Measurements from ENCODE around the gene PRH2.

DNA sequence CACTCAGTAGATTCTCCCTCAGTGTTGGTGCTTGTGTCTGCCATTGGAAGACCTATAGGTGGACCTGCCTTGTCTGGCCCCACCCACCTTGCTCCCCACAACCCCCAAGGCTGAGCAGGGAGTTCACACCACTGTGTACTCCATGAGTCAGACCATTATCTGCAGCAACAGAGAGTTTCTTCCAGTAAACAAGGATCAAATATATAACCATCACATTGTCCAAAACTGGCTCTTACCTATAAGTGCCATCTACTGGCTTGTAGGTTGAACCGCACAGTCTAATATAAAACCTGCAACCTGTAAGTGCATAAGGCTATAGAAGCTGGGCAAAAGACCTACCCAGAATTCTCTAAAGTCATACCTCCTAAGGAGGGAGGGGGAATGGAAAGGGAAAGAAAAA is 27.6 kb upstream of the PRH2 start:
- TF ChIP-seq POLR2A (IDR thresholded peaks at IDR 0.05; ENCODE audit: borderline replicate concordance, extremely low read depth, insufficient read depth, insufficient read length) (no peak), SIN3A (IDR thresholded peaks at IDR 0.05; ENCODE audit: low read depth) (no peak)
- TF ChIP-seq, protein P1, sequence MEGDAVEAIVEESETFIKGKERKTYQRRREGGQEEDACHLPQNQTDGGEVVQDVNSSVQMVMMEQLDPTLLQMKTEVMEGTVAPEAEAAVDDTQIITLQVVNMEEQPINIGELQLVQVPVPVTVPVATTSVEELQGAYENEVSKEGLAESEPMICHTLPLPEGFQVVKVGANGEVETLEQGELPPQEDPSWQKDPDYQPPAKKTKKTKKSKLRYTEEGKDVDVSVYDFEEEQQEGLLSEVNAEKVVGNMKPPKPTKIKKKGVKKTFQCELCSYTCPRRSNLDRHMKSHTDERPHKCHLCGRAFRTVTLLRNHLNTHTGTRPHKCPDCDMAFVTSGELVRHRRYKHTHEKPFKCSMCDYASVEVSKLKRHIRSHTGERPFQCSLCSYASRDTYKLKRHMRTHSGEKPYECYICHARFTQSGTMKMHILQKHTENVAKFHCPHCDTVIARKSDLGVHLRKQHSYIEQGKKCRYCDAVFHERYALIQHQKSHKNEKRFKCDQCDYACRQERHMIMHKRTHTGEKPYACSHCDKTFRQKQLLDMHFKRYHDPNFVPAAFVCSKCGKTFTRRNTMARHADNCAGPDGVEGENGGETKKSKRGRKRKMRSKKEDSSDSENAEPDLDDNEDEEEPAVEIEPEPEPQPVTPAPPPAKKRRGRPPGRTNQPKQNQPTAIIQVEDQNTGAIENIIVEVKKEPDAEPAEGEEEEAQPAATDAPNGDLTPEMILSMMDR (IDR thresholded peaks at IDR 0.05 in 2 of 3, conservative IDR thresholded peaks at IDR 0.05 in 1 of 3; ENCODE audit: borderline replicate concordance in 1 of 3, insufficient read depth in 1 of 3, low read depth in 2 of 3, low read length in 2 of 3): peak in 1 of 3 experiments; percentile 21; a peak in 1 of 6 replicates
